Ureter (tissue), 1 donor: ENCODE measurements around the gene LHX2. TPM values are rescaled to one million over a fixed set of nuclear protein-coding genes. Genes with fewer than 3 reads are reported as not detected.

ENCODE experiments used
- DNase-seq: peaks from one replicate; pipeline ENCODE4 v3.0.0-alpha.2; 2020; ENCODE audit warnings: low spot score
- total RNA-seq: library from RNA; stranded (reverse); gene quantifications from one replicate; pipeline ENCODE4 v1.2.4, GENCODE V29; 2023
- donor health status: DM: yes; HTN: yes; CAD: no.

Gene LHX2
- total RNA-seq, 1 donor from 2014 or later, result not detected

GRCh38 chr9:124060844-124061605 lies 49.5 kb downstream of the LHX2 start:
- DNase-seq, result no peak

- DNase-seq, result no peak
Measured at GRCh38 chr9:124062172-124062571, 50.6 kb downstream of the LHX2 start.

GRCh38 chr9:124066783-124067577 lies 55.4 kb downstream of the LHX2 start:
- DNase-seq, result no peak

- no peak for DNase-seq
Measured at GRCh38 chr9:124068251-124068650, 56.7 kb downstream of the LHX2 start.

- DNase-seq, result no peak
Measured at GRCh38 chr9:124074746-124075145, 63.2 kb downstream of the LHX2 start.

- DNase-seq, result no peak
Measured at GRCh38 chr9:124075761-124076160, 64.2 kb downstream of the LHX2 start.

- DNase-seq, result no peak
Measured at GRCh38 chr9:124077915-124078572, 66.5 kb downstream of the LHX2 start.

GRCh38 chr9:124078641-124079040 lies 67.1 kb downstream of the LHX2 start:
- DNase-seq, result no peak

- DNase-seq, result no peak
Measured at GRCh38 chr9:124079176-124079925, 67.8 kb downstream of the LHX2 start.

GRCh38 chr9:124082622-124083021 lies 71.1 kb downstream of the LHX2 start:
- DNase-seq, result no peak

Other genes with a start within 250 kb of the LHX2 start
- 24.4 TPM for gene DENND1A, start 81.6 kb upstream of the LHX2 start, total RNA-seq
- 24.9 TPM for gene NEK6, start 246.2 kb downstream of the LHX2 start, total RNA-seq